Glomerular visceral epithelial cell (primary cell): ENCODE measurements around the gene ASB18.

Source experiments
- DNase-seq: peaks from one replicate; pipeline ENCODE4 v3.0.0-alpha.2; 2016; ENCODE audit errors: extremely low spot score

ASB18 gene

DNA sequence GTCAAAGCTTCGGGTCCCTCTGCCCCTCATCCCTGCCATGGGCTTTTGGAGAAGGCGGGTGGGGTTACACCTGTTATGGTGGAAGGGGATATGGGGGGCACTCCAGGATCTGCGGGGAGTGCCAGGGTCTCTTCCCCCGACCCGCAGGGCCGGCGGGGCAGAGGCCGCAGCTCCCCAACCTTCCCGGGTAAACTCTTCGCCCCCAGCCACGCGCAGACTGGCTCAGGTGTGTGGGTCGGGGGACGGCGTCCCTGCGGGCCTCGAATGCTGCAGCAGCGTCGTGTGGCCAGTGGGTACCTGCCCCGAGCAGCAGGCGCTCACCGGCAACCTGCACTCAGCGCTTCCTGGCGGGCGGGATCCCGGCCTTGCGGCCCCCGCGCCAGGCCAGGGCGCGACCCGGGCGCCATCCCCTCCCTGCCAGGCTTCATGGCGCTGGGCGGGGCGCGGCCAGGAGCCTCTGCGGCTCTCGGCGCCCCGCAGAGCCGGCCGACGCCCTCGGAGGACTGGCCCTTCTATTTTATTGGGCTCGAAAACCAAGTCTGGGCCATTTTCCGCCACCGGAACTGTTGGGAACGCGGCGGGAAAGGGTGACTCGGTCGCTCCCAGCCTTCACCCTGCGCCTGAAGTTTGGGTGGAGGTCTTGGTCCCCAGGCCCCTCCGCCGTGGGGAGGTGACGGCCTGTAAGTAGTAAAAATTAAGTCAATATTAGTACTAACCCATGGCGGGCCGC, 100.6 kb downstream of the ASB18 start:
- no peak for DNase-seq

DNA sequence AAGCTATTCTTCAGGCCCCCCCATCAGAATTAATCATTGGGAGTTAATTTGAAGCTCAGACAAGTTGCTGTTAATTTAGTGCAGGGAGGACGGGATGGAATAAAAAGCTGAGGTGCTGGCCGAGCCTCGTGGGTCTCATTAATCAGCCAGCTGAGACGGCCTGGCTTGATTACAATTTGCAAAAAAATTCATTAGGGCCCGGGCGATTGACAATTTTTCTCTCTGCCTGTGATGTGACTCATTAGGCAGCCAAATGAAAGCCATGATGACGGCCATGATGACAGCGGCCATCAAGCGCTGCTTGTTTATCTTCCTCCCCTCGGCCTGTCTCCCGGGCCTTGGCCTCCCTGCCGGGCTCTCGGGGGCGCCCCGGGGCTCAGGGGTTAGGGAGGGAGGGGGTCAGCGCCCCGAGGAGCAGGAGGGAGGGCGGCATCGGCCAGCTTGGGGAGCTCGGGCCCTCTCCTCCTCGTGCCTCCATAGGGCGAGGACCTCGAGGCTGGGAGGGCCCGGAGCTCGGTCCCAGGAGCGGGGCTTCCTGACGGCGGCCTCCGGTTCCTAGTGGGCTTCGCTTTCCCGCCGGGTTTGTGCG, 101.2 kb downstream of the ASB18 start:
- DNase-seq: no peak

DNA sequence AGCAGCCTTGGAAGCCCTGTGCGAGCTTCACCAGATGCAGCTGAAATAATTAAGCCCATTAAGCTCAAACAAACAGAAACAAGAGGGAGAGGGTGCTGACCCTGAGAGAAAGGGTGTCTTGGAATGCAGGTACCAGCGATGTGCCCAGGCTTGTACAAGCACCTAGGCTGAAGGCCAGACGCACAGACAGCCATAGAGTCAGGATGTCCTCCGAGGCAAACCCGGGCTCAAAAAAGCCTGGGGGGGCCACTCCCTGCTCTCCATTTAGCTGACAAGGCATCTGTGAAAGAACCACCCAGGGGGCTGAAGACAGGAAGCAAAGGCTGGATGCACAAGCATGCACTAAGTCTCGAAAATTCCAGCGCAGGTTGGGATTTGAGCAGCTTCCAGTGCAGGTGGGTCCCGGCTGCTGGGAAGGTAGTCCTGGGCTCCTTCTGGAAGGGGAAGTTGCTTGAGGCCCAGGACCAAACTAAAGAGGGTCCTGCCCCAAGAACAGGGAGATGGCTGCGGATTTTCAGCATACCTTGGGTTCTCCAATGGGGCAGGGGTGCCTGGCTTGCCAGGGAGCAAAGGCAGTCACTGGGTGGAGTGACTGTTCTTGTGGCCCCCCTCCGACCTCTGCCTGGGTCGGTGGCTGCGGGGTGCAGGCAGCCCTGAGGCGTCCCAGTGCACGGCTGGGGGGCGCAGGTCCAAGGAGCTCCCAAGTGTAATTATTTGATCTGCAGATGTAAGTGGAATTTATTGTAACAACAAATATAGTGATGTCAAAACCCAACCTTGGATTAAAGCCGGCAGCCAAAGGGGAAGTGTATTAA, 102.0 kb downstream of the ASB18 start:
- no peak for DNase-seq

DNA sequence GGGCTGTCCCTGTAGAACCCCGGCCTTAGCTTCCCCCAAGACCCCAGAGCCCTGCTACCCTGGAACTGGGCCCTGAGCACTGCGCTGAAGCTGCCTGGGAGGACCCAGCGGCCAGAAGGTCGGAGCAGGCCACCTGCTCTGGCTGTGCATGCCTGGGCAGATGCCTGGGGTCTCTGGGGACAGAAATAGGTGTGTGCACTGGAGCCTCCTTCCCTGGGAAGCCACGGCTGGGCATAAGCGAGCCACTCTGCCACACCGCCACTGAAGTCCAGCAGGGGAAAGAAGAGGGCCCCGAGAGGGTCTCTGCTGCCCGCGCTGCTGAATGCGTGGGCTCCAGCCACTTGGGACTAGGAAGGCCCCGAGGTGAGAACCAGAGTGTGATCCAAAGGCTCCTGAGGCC, 102.7 kb downstream of the ASB18 start:
- DNase-seq: no peak

DNA sequence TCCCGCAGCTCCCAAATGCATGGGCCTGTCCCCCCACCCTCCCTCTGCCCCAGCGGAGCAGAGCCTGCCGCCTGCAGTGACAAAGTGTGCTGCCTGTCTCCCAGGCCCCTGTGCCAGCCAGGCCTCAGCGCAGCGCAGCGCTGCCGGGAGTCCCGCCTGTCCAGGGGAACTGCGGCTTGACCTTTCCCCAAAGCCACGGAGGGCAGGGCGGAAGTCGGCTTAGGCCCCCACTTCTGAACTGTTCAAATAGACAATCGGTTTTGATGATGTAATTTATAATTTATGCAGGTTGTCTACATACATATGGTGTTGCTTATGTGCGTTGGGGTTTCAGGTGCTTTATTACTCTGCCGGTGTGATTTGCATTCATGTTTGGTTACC, 103.1 kb downstream of the ASB18 start:
- no peak for DNase-seq

- DNase-seq: no peak
These were observed 103.7 kb downstream of the ASB18 start for GRCh38 chr2:236160366-236161081.

DNA sequence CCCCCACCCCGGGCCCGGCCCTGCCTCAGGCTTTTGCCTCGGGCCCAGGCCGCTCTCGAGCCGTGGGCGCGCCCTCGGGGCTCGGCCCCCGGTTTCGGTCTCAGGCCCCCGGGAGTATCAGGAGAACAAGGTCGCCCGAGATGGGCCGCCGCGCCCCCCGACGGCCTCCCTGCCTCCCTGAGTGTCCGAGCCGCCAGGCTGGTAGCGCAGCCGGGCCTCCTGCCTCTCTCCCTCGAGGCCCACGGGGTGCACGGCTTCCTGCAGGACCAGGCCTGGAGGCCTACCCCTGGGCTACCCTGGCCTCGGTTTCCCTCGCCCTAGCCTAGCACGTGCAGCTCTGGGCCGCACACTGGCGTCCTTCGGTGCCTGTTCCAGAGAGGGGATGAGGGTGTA, 104.4 kb downstream of the ASB18 start:
- DNase-seq: no peak

DNA sequence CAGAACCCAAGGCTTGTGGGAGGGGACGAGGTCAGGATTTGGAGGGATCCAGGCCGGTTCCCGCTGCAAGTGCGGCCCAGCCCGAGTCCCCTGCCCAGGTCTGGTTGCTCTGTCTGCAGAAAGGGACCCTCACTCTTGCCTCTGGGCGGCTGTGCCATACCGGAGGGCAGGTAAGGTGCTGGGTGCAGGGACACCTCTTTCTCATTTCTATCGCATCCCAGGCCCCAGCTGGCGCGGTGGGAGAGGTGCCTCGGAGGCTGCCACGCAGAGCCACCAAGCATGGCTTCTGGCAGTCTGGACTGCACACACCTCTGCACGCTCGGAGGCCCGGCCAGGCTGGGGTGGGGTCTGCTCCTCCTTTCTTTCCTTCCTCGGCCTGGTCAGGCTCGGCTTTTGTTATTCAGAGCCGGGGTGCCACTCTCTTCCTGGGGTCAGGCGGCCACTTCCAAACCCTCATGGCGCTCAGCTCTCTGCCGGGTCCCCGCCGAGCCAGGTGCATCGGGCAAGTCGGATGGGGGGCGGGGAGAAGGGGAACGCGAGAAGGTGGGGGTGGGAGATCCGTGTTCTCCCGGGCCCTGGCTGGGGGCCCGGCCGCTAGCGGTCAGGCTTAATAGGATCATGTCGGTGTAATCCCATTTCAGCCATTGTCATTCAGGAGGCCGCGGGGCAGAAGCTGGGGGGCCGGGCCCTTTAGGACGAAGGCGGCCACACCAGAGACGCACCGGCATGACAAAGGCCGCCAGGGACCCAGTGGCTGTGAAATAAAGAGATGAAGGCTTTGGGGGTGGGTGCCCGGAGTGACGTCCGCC, 105.0 kb downstream of the ASB18 start:
- no peak for DNase-seq

GRCh38 chr2:236157815-236158498, 106.2 kb downstream of the ASB18 start:
- no peak for DNase-seq

GRCh38 chr2:236157366-236157765, 106.8 kb downstream of the ASB18 start:
- no peak for DNase-seq

DNA sequence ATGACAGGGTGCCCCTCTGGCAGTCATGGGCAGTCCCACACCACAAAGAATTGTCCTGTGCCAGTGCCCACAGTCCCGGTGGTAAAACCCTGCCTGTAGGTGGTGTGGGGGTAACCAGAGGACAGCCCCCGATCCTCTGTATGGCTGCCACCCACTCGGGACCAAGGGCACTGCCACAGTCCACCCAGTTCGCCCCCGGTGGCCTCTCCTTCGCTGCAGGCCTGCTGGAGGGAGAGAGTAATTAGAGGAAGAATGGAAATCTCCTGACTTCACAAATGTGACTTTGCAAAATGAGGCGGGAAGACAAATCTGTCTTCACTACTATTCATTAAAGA, 107.4 kb downstream of the ASB18 start:
- no peak for DNase-seq

- DNase-seq: no peak
These were observed 107.9 kb downstream of the ASB18 start for GRCh38 chr2:236156095-236156859.

DNA sequence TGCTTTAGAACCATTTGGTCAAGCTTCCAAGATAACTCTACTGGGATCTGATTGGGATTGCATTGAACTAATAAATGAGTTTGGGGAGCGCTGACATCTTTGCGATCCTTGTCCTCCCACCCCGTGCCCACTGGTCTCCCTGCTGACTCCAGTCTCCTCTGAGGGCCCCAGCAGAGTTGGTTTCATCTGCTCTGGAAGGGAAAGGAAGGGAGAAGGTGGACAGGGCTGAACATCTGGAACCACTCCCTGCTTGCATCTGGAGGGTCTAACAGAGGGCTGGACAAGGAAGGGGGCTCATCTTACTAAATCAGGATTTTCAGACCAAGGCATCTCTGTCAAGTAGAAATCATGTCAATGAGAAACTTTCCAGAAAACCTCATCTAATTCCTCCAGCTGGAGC, 108.8 kb downstream of the ASB18 start:
- no peak for DNase-seq

- DNase-seq: no peak
These were observed 117.8 kb downstream of the ASB18 start for GRCh38 chr2:236146436-236146835.

DNA sequence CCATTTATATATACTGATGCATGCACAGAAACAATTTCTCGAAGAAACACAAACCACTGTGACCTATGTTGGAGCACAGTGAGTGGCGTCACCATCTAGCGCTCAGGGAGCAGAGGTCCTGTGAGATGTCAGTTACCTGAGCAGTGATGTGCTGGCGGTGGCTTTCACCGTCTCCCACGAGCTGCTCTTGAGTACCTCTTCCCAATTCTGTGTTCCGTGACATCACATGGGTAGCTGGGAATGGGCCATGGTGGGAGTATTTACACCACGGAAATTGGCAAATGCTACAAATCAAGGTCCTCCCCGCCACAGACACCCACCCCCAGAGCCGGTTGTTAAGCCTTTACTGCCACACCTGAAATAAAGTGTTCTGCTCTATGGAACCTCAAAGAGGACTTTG, 120.4 kb downstream of the ASB18 start:
- DNase-seq: no peak
